ENCODE data around the gene UNG.

- TF ChIP-seq, protein P1, sequence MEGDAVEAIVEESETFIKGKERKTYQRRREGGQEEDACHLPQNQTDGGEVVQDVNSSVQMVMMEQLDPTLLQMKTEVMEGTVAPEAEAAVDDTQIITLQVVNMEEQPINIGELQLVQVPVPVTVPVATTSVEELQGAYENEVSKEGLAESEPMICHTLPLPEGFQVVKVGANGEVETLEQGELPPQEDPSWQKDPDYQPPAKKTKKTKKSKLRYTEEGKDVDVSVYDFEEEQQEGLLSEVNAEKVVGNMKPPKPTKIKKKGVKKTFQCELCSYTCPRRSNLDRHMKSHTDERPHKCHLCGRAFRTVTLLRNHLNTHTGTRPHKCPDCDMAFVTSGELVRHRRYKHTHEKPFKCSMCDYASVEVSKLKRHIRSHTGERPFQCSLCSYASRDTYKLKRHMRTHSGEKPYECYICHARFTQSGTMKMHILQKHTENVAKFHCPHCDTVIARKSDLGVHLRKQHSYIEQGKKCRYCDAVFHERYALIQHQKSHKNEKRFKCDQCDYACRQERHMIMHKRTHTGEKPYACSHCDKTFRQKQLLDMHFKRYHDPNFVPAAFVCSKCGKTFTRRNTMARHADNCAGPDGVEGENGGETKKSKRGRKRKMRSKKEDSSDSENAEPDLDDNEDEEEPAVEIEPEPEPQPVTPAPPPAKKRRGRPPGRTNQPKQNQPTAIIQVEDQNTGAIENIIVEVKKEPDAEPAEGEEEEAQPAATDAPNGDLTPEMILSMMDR (IDR thresholded peaks at IDR 0.05) = no peak
- TF ChIP-seq TCF7L2 (IDR thresholded peaks at IDR 0.05; ENCODE audit: low read depth, low read length) = no peak
- peak; percentile 96 for TF ChIP-seq SIN3A (IDR thresholded peaks at IDR 0.05; ENCODE audit: borderline replicate concordance, insufficient read depth, low read depth, low read length)
- peak; percentile 59; the same call in 1 of the 2 replicates for TF ChIP-seq POLR2AphosphoS5 (IDR thresholded peaks at IDR 0.05; ENCODE audit: low read depth, low read length)
These were observed at the start of gene UNG for GRCh38 chr12:109097435-109098182.
